Testis (tissue), 3 donors: ENCODE data around the gene TRIM75. TPM values are rescaled to one million over a fixed set of nuclear protein-coding genes. Genes with fewer than 3 reads are reported as not detected.
"Not testable (repeated sequence)": the region's sequence is repeated elsewhere in the genome, so short reads cannot be mapped to it uniquely, and the experiment has no call there.

Source experiments
- DNase-seq: peaks from one replicate; pipeline ENCODE4 v3.0.0-alpha.2; 2019
- H3K27ac ChIP-seq, 2 donors: fragments of 200-600 bp; sonication (generic); one replicate each; pipeline ENCODE4 v1.5.1; 2019
- H3K27me3 ChIP-seq: fragments of 200-600 bp; sonication (generic); one replicate; pipeline ENCODE4 v1.5.1; 2019
- H3K36me3 ChIP-seq: fragments of 200-600 bp; sonication (generic); one replicate; pipeline ENCODE4 v1.5.1; 2017; ENCODE audit warnings: low read depth; ENCODE audit errors: missing control alignments
- H3K4me1 ChIP-seq: fragments of 200-600 bp; sonication (generic); one replicate; pipeline ENCODE4 v1.5.1; 2019
- H3K4me3 ChIP-seq, 2 donors: fragments of 200-600 bp; sonication (generic); one replicate each; pipeline ENCODE4 v1.5.1; 2017 to 2019
- H3K9me3 ChIP-seq: fragments of 200-600 bp; sonication (generic); one replicate; pipeline ENCODE4 v1.5.1; 2017
- CTCF ChIP-seq, 3 experiments: fragments of 450-650 bp in 2 of 3; fragments of 200-600 bp in 1 of 3; sonication (generic) in 1 of 3; IDR thresholded peaks; one replicate each; pipeline ENCODE4 v1.5.1; 2016 to 2019; ENCODE audit warnings: antibody characterized with exemption in 3 of 3, mild to moderate bottlenecking in 2 of 3, moderate library complexity in 1 of 3
- POLR2A ChIP-seq: fragments of 450-650 bp; IDR thresholded peaks from one replicate; pipeline ENCODE4 v1.6.1; 2017; ENCODE audit warnings: antibody characterized with exemption, mild to moderate bottlenecking, moderate library complexity
- WGBS, 2 donors: methylation state at CpG; one replicate each; pipeline ENCODE4 v1.1.5; 2018; 5-methylcytosine and 5-hydroxymethylcytosine counted together
- intact Hi-C: fragments of 100-400 bp; cut with DNase I; formaldehyde crosslinking; loops from one replicate; pipeline ENCODE4 v1.15.1; 2023; ENCODE audit warnings: low total_unique reads
- polyA plus RNA-seq: library from polyadenylated mRNA; stranded (reverse); fragments of 350-450 nt; fragmentation: Illumina TruSeq; extraction: RNeasy Lipid Tissue Mini Kit (QIAGEN cat#74804); gene quantifications from one replicate; pipeline ENCODE4 v1.2.3, GENCODE V29; 2014; ENCODE audit warnings: low read depth, low replicate concordance; ENCODE audit not compliant: insufficient read depth
- total RNA-seq, 2 donors: library from RNA; depleted of rRNA; stranded (reverse); fragments of >200 nt; gene quantifications; one replicate each; pipeline ENCODE4 v1.2.3, GENCODE V29; 2016

TRIM75 gene
- total and polyA plus RNA-seq, 3 donors from 2014 or later = 0.24 to 0.81 (median 0.28) TPM

GRCh38 chr4:165016971-165017370, 36.7 kb upstream of the TRIM75 start:
- intact Hi-C loops = no loop called here
- Histone ChIP-seq H3K27ac (no peak overlapping the region), H3K36me3 (no peaks in the 10 kb centered on the region), H3K4me1 (no peaks in the 10 kb centered on the region), H3K4me3 (no peak overlapping the region), H3K27me3 (no peaks in the 10 kb centered on the region), H3K9me3 (no peaks in the 10 kb centered on the region)
- no peak for DNase-seq
- no peak for TF ChIP-seq POLR2A
- TF ChIP-seq CTCF (IDR thresholded peaks at IDR 0.05) = no peak
- WGBS, 2 donors = 61 to 63% methylated on average over 5 of the region's 5 CpGs

GRCh38 chr4:165019995-165020394, 33.7 kb upstream of the TRIM75 start:
- intact Hi-C loops, H3K27ac ChIP-seq, H3K4me1 ChIP-seq, DNase-seq, H3K27me3 ChIP-seq, H3K36me3 ChIP-seq, H3K9me3 ChIP-seq: not testable (repeated sequence)
- peak overlapping the region; percentile 18 to 41 for H3K4me3 ChIP-seq
- WGBS, 2 donors = 81% methylated on average over 22 of the region's 30 CpGs; no CpG with 5 or more reads in 1 of the 2 donors

- H3K4me3 ChIP-seq, H3K9me3 ChIP-seq, H3K27ac ChIP-seq, H3K27me3 ChIP-seq, intact Hi-C loops, DNase-seq, H3K36me3 ChIP-seq, H3K4me1 ChIP-seq: not testable (repeated sequence)
- WGBS, 2 donors = 92 to 95% methylated on average over 8 of the region's 8 CpGs
Observed at GRCh38 chr4:165025782-165026181, 27.9 kb upstream of the TRIM75 start.

- TF ChIP-seq POLR2A (no peak), CTCF (IDR thresholded peaks at IDR 0.05) (no peak)
- no peaks in the 10 kb centered on the region for H3K36me3 ChIP-seq
- 84 to 88% methylated on average over 7 of the region's 7 CpGs for WGBS, 2 donors
Observed at GRCh38 chr4:165027762-165028402, 25.8 kb upstream of the TRIM75 start.

GRCh38 chr4:165031436-165032211, 22.0 kb upstream of the TRIM75 start, which contains the start of gene TRIM60:
Gene TRIM60 (plus strand): TSS chr4:165031999. CDS start chr4:165040073, 8,074 bp downstream.
- H3K4me3 ChIP-seq = peak within 1 kb of the TSS; percentile 32 to 47
- H3K9me3 ChIP-seq = no peaks in the 10 kb centered on the region
- no peak within 1 kb of the TSS for H3K27ac ChIP-seq
- H3K4me1 ChIP-seq = no peaks in the 10 kb centered on the region
- peak; percentile 72 for DNase-seq
- intact Hi-C loops = no loop called here
- H3K36me3 ChIP-seq = no peaks in the 10 kb centered on the region
- 75 to 79% methylated on average over 14 to 35 of the region's 41 CpGs for WGBS, 2 donors
- TF ChIP-seq CTCF (IDR thresholded peaks at IDR 0.05) = no peak
- TF ChIP-seq POLR2A = no peak
- no peaks in the 10 kb centered on the region for H3K27me3 ChIP-seq

More at GRCh38 chr4:165027762-165028402, 25.8 kb upstream of the TRIM75 start:
- Histone ChIP-seq H3K4me3 (no peak overlapping the region), H3K27ac (no peak overlapping the region), H3K4me1 (no peaks in the 10 kb centered on the region), H3K27me3 (no peaks in the 10 kb centered on the region), H3K9me3 (no peaks in the 10 kb centered on the region)
- no peak for DNase-seq
- intact Hi-C loops = no loop called here
